GM10266 (cell line): ENCODE data around the gene TMC4.
"Not testable (repeated sequence)": the region's sequence is repeated elsewhere in the genome, so short reads cannot be mapped to it uniquely, and the experiment has no call there.

Experiments used
- DNase-seq: peaks from one replicate; pipeline ENCODE4 v3.0.0; 2012; ENCODE audit errors: extremely low spot score
- CTCF ChIP-seq: IDR thresholded peaks from 2 replicates; pipeline ENCODE4 v1.5.1; 2012; ENCODE audit warnings: mild to moderate bottlenecking, low read depth; ENCODE audit not compliant: control insufficient read depth, insufficient read depth; ENCODE audit errors: missing control alignments

Gene TMC4

GRCh38 chr19:54197121-54197520, 24.2 kb upstream of the TMC4 start:
- TF ChIP-seq CTCF: no peak
- no peak for DNase-seq

- DNase-seq: no peak
- TF ChIP-seq CTCF: no peak
Observed at GRCh38 chr19:54196536-54196935, 23.6 kb upstream of the TMC4 start.

- not testable (repeated sequence) for DNase-seq
Observed at GRCh38 chr19:54194463-54194862, 21.5 kb upstream of the TMC4 start.

- no peak for TF ChIP-seq CTCF
- DNase-seq: no peak
Observed at GRCh38 chr19:54193011-54193410, 20.1 kb upstream of the TMC4 start.

- TF ChIP-seq CTCF: no peak
- no peak for DNase-seq
Observed at GRCh38 chr19:54191811-54192453, 19.0 kb upstream of the TMC4 start.

GRCh38 chr19:54191011-54191810, 18.3 kb upstream of the TMC4 start, which contains the start of gene TSEN34:
Gene TSEN34, plus strand, starts transcription at chr19:54191308. Its CDS starts 57 bp downstream, at chr19:54191365.
- DNase-seq: peak; percentile 86
- no peak for TF ChIP-seq CTCF

- DNase-seq: peak; percentile 93
- TF ChIP-seq CTCF: no peak
Observed at GRCh38 chr19:54190503-54191010, 17.6 kb upstream of the TMC4 start.
